HG02938 (cell line): ENCODE data around the gene DRC7.

ENCODE experiments used
- ATAC-seq: cut with Tn5 transposase; IDR thresholded peaks from one replicate; pipeline ENCODE4 v1.9.1; 2021; ENCODE audit warnings: mild to moderate bottlenecking, moderate library complexity; ENCODE audit not compliant: unreplicated experiment

The DRC7 gene

GRCh38 chr16:57694725-57695679 is at the start of gene DRC7:
Gene DRC7, plus strand, starts transcription at chr16:57694806. Its CDS starts 3,144 bp downstream, at chr16:57697950.
- no peak for ATAC-seq

DNA sequence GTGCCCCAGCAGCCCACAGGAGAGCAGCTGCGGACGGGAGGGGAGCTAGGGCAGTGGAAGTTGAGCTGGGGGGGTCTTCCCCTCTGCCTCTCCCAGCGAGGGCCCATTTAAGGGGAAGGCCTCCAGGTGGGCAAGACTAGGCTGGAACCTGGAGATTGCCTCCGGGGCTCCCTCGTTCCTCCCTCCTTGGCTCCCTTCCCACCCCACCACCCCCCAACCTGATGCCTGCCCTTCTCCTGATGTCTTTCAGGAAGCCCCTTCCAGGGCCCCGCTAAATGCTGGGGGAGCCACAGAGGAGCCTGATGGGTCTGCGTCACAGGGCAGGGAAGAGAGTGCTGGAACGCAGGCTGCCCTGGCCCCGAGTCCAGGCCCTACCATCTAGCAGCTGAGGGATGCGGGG is 49.4 kb upstream of the DRC7 start:
- ATAC-seq = no peak

DNA sequence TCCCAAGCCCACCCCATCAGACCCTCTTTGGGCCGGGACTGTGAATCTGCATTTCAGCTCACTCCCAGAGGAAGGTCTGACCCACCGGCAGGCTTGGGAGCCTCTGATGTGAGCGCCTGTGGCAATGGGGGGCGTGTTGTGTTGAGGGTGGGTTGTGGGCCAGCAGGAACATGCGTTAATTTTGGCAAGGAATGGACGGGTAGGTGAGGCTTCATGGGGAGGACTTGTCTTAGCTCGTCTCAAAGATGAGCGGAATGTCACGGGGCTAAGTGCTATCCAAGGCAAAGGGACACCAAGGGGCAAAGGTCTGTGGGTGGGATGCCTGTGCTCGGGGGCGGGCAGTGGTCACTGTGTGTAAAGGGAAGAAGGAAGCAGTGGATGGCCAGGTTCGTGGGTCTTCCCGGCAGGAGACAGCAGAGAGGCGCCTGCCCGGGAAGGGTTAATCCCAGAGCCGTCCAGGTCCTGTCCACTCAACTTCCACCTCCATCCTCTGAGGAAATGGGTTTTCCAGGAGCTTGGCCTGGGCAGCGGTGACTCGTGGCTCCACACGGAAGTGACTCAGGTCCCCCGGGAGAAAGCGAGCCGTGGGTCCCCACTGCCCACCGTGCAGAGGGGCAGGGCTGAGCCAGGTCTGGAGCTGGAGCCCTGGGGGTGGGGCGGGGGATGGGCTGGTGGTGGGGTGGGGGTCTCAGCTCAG is 48.8 kb upstream of the DRC7 start:
- no peak for ATAC-seq

DNA sequence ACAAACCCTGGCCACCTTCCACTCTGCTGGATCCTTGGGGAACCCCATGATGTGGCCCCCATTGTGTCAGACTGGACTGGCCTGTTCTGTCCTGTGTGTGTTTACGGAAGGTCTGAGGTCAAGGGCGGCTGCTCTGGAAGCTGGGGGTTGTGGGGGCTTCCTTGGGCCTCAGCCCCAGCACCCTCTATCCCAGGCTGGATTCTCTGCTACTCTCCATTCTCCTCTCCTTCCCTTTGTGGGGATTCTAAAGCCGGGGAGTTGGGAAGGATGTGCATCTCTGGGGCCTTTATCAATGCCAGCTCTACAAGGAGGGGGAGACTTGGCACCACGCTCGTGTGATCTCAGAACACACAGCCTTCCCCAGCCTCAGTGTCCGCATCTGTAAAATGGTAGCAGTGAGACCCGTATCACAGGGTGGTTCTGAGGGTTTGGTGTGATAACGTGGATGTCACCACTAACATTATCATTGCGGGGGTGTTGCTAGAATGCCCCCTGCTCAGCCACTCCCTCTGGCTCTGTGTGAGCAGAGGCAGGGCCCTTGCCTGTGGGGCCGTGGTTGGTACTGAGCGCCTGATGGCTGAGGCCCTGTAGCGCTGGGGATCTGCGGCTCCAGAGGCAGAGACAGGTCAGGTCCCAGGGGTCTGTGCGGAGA is 48.1 kb upstream of the DRC7 start:
- no peak for ATAC-seq

GRCh38 chr16:57647136-57647875 is 47.3 kb upstream of the DRC7 start:
- ATAC-seq = no peak

DNA sequence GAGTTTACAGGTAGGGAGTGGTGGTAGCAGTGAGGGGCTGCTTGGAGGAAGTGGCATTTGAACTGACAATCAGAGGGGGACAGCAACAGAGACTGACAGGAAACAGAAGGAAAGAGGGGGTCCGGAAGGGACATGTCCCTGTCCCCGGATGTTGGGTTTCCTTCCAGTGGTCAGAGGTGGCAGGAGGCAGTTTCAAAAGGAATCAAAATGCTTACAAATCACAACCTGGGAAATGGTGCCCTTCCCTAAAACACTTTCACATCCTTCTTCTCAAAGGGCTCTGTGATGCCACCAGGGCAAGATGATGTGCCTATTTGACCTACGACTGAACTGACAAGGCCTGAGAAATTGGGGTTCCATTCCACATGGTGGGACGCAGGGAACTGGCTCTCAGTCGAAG is 46.5 kb upstream of the DRC7 start:
- no peak for ATAC-seq

GRCh38 chr16:57648581-57649442 is 45.8 kb upstream of the DRC7 start:
- ATAC-seq = peak; percentile 64

DNA sequence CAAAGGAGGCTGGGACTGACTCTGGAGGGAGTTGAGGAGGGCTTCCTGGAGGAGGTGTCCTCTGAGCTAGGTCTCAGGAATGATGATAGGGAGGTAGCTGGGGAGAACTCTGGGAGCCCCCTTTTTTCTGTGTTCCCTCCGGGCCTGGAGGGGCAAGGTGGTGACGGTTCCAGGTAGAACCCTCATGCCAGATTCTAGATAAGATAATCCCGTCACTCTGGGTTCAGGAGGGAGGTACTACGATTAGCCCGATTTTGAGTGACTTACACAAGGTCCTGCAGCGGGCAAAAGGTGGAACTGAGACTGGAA is 45.2 kb upstream of the DRC7 start:
- no peak for ATAC-seq

GRCh38 chr16:57649846-57650245 is 44.8 kb upstream of the DRC7 start:
- no peak for ATAC-seq

- no peak for ATAC-seq
These were observed 43.0 kb upstream of the DRC7 start for GRCh38 chr16:57651344-57652333.

DNA sequence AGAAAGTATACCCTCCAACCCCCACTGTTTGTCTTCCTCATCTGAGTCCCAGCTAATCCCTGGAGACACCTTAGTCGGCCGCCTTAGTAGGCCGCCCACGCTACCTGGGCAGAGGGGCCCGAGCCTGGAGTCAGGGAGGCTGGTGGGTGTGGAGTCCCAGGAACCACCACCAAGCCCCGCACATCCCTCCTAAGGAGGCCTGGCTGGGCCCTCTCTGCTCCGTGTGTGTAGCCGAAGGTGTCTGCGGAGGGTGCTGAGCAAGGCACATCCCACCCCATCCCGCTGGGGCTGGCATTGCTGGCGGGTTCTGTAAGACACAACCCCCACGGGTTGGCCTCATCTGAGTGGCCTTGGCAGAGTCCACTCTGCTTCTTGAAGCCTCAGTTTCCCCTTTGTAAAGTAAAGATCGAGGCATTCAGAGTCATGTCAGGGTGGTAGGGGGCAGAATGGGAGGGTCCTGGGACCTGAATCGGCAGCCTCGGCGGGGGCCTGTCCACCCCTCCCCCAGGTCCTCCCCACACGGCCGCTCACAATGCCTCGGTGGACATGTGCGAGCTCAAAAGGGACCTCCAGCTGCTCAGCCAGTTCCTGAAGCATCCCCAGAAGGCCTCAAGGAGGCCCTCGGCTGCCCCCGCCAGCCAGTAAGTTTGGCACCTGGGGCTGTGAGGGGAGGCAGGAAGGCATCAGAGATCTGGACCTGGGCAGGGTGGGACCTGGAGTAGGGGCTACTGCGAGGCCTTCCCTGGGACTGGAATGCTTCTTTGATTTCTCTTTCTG is 41.7 kb upstream of the DRC7 start:
- ATAC-seq = no peak

DNA sequence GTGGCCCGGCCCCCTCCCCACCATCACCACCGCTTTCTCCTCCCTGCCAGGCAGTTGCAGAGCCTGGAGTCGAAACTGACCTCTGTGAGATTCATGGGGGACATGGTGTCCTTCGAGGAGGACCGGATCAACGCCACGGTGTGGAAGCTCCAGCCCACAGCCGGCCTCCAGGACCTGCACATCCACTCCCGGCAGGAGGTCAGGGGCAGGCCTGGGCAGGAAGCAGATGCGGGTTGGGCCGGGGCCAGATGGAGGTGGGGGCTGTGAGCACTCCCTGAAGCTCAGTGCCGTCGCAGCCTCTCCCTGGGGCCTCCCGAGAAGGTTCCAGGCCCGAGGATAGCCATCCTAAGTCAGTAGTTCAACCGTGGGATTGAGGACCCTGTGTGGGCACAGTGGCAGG is 40.7 kb upstream of the DRC7 start:
- no peak for ATAC-seq

GRCh38 chr16:57656342-57656955 is 38.2 kb upstream of the DRC7 start:
- no peak for ATAC-seq

DNA sequence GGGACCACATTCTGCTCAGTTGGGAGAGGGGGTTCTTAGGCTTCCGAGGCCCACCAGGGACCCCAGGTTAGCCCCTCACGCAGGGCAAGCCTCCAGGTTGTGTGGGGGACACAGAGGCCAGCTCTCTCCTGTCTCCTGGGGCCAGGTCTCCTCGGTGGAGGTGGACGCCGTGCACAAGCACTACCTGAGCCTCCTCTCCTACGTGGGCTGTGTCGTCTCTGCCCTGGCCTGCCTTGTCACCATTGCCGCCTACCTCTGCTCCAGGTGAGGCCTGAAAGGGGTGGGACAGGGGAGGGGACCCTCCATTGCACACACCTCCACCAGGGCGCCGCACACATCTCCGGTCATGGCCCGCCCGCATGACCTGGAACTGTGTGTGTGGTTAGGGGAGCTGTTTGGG is 37.4 kb upstream of the DRC7 start:
- no peak for ATAC-seq

GRCh38 chr16:57658130-57658877 is 36.3 kb upstream of the DRC7 start:
- no peak for ATAC-seq

DNA sequence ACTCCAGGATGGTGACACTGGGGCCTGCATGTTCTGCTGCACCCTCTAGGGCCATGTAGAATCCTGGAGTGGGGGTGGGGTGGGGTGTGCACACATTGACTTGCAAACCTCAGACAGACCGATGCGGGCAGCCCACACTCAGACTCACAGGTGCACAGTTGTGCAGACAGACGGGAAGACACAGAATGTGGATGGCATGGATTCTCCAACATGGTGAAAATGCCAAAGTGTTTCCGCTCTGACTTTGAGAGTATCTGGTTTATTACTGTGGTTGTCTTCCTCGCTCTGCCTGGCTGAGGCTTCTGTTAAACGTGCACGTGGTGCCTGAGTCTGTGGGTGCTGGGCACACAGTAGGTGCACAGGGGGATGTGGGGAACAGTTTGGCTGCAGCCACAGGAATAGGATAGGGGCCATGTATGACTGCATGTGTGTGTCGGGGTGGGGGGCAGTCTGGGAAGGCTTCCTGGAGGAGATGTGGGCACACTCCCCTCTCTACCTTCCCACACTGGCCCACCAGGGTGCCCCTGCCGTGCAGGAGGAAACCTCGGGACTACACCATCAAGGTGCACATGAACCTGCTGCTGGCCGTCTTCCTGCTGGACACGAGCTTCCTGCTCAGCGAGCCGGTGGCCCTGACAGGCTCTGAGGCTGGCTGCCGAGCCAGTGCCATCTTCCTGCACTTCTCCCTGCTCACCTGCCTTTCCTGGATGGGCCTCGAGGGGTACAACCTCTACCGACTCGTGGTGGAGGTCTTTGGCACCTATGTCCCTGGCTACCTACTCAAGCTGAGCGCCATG is 35.5 kb upstream of the DRC7 start:
- ATAC-seq = no peak
